Measurements from ENCODE around the gene COPS6.

Gene COPS6

DNA sequence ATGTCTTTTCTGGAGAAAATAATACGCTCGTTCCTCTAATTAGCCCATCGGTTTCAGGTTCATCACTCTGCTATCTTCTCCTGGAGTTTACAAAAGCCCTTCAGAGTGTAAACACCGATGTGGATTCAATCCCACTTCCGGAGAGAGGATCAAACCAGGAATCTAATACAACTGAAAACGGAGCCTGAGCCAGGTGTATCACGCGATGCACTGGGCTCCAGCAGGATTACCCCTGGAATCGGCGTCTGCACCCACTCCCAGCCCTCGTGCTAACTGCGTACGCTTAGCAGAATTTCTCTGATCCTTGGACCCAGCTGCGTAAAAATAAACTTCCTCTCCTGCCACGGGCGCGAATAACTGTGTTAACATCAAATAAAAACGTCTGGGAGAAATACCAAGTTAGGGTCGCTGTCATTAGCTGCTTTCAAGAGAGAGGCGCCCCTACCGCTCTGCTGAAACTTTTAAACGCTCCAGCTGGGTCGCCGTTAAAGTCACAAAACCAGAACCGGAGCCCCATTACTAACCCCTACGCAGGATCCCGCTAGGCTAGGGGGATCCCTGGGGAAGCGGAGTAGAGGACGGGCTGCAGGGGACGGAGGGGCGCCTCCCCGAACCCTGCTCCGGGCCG, 7.7 kb upstream of the COPS6 start:
- DNase-seq = no peak

DNA sequence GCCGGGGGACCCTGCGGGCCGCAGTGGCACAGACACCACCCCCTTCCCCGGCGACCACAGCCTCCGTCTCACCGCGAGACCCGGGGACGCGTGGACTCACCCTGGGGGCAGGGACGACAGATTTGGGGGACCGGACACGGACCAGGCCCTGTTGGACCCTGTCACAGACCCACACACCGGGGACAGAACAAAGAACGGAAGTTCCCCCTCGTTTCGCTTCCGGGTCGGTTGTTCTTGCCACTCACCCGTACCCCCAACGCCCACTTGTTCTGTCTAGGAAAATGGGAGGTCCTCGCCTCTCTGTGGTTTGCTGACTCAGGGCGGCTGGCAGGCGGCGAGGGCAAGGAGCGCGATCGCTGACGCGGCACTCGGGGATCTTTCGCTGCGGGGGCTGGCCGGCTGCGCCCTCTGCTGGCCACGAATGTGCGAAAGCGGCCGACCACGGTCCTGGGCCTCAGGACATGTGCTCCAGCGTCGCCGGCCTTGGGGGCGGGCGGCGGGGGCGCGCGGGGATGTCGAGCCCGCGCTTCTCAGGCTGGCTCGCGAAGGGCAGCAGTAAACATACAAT, 7.2 kb upstream of the COPS6 start, which contains the start of gene ZNF3:
Gene ZNF3, minus strand, starts transcription at position 189 of the 568 bp plus-strand sequence. CDS start 4,366 bp downstream, outside the sequence.
- DNase-seq = peak; percentile 98

DNA sequence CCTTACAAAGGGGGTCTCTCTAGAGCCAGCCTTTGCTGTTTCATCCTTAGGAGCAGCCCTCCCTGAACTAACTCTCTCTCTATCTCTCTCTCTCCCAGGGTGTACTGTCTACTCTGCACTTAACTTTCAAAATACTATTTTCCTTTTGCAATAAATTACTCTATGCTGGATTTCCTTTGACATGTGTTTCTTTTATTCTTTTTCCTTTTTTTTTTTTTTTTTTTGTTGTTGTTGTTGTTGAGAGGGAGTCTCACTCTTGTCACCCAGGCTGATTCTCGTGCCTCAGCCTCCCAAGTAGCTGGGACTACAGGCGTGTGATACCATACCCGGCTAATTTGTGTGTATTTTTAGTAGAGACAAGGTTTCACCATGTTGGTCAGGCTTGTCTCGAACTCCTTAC, 5.8 kb upstream of the COPS6 start:
- no peak for DNase-seq

DNA sequence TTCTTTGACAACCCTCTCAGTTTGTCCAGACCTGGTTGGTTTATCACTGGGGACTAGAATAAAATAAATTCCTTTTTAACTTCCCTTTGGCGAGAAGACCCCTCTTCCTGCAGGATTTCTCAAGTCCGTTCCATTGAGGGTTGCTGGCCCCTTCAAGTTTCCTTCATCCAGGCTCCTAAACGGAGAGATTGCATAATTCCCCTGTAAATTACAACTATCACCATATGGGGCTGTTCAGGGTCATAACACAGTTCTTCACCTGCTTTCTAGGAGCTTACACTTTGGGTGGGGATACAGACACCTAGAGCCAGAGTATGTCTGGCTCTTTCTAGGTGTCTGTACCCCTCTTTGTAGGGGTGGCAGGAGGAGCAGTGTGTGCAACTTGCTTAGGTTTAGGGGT, 3.3 kb upstream of the COPS6 start:
- DNase-seq = no peak

DNA sequence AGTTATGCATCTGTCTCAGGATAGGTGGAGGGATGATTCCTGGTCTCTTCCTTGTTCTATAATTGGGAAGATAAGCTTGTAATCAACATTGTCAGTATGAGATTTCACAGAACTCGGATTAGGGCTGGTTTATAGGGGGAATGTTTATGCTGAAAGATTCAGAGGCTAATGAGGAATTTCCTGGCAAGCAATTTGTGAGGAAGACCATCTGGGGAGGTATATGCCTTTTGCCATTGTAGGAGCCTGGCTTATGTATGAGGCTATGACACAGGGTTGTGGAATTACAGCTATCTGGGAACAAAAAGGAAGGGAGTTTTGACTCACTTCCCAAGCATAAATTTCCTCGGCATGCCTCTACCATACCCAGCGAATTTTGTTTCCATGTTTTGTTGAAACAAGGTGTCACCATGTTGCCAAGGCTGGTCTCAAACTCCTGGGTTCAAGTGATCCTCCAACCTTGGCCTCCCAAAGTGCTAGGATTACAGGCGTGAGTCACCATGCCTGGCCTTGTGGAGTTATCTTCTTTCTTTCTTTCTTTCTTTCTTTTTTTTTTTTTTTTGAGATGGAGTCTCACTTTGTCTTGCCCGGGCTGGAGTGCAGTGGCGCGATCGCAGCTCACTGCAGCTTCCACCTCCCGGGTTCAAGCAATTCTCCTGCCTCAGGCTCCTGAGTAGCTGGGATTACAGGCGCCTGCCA, 1.6 kb upstream of the COPS6 start:
- no peak for DNase-seq

DNA sequence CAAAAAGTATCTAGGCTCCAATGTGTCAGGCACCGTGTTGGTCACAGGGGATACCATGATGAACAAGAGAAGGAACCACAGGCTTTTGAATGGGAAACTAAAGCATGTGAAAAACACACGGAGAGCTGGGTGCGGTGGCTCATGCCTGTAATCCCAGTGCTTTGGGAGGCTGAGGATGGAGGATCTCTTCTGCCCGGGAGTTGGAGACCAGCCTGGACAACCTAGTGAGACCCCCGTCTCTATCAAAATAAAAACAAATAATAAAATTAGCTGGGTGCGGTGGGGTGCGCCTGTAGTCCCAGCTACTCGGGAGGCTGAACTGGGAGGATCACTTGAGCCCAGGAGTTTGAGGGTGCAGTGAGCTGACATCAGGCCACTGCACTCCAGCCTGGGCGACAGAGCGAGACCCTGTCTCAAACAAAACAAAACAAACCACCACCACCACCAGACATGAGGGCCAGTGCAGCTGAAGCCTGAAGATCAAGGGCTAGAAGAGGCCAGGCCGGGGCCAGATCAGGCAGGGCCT, 611 bp upstream of the COPS6 start:
- DNase-seq = no peak

DNA sequence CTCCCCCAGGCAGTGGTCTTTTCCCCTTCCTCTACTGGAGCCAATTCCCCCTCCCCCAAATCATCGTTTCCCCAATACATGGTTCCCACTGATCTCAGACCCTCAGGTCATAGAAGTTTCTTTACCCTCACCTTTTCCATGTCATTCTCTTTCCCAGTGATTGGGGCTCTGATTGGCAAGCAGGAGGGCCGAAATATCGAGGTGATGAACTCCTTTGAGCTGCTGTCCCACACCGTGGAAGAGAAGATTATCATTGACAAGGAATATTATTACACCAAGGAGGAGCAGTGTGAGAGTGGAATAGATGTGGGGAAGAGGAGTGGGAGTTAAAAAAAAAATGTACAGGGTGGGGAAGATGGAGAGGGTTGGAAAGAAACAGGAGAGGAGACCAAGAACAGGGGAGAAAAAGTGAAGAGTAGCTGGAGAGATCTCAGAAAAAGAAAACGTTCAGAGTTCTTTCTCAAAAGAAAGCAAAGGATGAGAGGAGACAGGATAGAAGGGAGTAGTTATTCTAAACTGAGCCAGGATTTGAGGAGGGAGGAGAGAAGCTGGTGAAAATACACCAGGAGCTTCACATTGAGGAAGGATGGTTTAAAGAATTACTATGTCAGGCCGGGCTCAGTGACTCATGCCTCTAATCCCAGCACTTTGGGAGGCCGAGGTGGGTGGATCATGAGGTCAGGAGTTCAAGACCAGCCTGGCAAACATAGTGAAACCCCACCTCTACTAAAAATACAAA, 858 bp downstream of the COPS6 start:
- no peak for DNase-seq

DNA sequence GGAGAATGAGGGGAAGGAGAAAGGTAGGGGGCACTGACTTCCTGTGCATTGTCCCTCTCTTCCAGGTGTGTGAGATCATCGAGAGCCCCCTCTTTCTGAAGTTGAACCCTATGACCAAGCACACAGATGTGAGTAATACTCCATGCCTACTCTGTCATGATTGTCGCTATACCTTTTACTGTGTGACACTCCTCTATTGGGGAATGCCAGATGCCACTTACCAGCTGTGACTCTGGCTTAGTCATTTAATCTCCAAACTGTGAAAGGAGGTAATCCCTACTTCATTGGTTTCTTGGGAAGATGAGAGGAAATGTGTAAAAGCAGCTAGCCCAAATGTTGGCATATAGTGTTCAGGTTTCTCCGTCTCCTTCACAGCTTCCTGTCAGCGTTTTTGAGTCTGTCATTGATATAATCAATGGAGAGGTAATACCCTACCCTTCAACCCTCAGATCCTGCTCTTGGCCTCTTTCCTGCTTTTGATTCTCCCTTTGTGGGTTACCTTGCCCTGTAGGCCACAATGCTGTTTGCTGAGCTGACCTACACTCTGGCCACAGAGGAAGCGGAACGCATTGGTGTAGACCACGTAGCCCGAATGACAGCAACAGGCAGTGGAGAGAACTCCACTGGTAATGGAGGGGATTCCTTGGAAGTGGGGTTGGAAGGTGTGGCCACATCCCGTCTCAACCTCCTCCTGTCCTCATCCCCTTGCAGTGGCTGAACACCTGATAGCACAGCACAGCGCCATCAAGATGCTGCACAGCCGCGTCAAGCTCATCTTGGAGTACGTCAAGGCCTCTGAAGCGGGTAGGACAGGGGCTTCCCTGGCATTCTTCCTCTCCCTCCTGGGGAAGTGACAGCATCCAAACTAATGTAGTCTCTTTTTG, 2.0 kb downstream of the COPS6 start:
- no peak for DNase-seq

DNA sequence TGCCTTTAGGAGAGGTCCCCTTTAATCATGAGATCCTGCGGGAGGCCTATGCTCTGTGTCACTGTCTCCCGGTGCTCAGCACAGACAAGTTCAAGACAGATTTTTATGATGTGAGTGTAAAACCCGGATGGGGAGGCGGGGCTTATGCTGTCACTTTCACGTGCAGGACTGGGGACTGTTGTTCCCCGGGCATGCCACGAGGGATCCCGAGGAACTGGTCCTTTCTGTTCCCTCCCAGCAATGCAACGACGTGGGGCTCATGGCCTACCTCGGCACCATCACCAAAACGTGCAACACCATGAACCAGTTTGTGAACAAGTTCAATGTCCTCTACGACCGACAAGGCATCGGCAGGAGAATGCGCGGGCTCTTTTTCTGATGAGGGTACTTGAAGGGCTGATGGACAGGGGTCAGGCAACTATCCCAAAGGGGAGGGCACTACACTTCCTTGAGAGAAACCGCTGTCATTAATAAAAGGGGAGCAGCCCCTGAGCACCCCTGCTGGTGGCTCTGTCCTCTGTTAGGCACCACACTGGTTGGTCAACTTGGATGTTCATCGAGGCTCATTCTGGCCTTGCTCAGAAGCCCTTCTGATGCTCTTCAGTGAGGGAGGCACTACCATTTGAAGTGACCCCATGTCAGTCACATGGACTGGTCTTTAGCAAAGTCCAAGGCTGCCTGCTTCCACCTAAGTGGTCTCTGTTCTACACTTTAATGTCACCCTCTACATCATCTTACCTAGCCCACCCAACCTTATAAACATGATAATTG, 2.8 kb downstream of the COPS6 start:
- no peak for DNase-seq

DNA sequence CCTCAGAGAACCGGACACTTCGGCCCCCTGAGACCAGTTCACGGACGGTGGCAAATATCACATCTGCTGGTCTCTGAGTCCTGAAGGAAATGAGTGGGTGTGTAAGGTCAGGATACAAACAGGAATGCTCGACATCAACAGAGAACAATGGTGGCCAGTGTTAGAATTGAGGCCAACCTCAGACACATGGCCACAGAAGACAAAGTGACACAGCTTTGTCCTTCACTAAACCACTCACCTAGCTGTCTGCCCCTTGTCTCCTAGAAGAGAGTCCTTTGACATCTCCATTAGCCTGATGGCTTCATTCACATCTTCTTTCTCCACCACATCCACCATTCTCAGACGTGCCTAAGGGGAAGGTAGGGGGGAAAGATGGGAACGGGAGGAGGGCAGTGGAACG, 4.3 kb downstream of the COPS6 start:
- DNase-seq = no peak

DNA sequence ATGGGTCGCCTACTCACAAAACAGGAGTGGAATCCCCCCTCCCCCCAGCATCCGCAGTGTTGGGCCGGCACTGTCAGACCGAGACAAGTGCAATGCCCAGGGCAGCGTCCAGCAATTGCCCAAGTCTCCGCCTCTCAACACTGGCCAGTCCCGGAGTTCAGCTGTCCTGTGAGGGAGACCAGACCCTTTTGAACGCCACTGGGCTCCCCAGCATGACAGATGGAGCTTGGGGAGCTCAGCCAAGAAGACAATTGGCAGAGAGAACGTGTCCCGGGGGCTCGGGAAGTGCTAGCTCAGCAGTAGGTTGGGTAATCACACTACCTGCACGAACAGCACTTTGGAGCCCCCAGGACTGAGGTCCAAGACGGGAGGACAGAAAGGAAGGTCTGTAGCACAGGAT, 4.7 kb downstream of the COPS6 start:
- no peak for DNase-seq

DNA sequence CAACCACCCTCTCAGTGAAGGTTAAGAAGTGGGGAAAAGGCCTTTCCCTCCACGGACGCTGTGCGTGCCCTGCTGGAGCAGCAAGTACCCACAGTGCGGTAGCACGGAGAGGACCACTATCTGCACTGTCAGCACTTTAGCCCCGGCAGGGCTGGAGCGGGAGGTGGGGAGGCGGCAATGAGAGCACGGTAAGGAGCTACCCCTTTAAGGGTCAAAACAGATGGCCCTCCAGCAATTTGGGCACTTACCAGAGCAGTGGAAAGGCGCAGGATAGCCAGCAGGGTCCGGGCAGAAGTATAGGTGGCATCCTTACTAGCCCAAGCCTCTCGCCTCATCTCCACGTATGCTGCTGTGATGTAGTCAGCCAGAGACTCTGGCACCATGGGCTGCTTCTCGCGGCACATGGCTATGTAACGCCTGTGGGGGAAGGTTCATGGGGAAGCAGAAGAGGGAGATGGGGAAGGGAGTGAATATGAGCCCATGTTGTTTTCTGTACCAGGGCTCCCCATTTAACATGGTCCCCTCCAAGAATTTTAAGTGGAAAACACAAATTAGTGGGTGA, 5.2 kb downstream of the COPS6 start:
- DNase-seq = no peak

DNA sequence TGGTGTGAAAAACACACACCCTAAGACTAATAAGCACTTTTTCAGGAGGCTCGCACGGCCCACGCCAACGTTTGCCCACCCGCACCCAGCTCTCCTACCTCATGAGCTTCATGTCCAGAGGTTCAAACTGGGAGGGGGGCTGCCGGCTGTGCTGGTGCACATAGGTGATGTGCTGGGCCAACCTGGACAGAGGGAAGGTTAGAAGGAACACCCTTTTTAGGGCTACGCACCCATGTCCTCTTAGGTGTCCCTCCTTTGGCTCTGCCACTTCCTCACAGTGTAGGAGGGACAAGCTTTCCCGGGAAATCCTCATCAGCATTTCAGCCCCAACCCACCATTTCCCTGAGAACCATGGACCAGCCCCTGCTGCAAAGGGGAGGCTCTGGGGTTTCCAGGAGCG, 6.5 kb downstream of the COPS6 start:
- DNase-seq = no peak

DNA sequence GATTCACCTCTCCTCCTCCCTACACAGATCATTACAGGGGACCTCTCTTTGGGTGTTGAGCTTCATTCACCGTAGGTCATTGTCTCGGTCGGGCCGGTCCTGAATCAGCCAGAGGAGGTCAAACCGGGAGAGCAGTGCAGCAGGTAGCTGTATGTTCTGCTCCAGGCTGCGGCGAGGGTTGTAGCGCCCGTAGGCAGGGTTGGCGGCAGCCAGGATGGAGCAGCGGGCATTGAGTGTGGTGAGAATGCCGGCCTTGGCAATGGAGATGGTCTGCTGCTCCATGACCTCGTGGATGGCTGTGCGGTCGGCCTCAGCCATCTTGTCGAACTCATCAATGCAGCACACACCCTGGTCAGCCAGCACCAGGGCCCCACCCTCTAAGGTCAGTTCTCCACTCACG, 6.9 kb downstream of the COPS6 start:
- no peak for DNase-seq

DNA sequence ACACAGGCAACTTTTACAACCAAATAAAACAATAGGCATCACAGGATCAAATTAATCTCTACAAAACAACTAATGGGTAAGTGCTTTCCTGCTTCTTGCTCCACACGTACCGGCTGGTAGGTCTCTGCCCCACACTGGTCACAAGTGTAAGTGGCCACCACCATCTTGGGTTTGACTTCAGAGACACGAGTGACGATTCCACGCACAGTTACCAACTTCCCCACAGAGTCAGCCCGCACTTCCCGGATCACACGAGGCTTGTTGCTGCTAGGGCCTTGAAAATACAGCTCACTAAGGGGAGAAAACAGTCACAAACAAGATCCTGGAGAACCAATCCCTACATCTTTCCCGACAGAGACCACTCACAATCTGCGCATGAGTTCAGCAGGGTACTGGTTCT, 10.1 kb downstream of the COPS6 start:
- no peak for DNase-seq

DNA sequence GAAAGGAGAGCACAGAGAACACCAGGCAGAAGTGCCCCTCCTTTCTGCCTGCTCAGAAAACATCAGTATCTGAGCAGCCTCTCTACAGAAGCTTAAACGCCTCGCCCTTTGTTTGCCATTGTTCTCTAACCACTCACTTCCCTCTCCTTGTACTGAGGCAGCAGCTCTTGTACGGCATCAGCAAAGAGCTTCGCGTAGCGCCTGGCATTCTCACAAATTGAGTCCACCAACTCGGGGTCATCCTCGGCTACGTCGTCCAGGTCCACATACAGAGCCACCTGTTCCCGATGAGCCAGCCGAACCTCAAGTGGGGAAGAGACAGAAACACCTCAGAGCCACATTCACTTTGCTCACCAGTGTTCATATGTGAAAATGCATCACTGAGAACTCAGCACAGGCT, 10.7 kb downstream of the COPS6 start:
- DNase-seq = no peak

DNA sequence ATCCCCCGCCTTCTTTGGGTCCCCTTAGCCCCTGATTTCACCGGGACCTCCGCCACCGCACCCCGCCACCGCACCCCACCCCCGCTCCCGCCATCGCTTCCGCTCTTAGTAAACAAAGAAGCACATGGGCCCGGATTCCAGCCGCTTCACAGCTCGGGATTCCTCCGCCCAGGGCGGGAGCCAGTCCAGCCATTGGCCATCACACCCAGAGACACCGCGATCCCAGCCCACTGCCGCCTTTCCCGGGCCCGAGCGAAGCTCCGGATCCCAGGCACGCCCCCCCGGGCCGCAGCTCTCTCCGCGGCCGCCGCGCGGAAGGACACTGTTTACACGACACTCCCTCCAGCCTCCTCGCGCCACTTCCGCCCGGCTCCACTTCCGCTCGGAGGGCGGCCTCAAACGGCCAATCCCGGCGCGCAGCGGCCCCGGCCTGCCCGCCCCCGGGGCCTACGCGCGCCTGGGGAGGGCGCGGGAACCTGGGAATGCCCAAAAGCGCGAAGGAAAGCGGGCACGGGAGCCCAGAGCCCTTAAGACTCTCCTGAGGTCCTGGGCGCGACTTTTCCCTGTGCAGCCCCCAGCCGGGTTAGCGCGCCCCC, 11.7 kb downstream of the COPS6 start:
- DNase-seq = peak; percentile 87

DNA sequence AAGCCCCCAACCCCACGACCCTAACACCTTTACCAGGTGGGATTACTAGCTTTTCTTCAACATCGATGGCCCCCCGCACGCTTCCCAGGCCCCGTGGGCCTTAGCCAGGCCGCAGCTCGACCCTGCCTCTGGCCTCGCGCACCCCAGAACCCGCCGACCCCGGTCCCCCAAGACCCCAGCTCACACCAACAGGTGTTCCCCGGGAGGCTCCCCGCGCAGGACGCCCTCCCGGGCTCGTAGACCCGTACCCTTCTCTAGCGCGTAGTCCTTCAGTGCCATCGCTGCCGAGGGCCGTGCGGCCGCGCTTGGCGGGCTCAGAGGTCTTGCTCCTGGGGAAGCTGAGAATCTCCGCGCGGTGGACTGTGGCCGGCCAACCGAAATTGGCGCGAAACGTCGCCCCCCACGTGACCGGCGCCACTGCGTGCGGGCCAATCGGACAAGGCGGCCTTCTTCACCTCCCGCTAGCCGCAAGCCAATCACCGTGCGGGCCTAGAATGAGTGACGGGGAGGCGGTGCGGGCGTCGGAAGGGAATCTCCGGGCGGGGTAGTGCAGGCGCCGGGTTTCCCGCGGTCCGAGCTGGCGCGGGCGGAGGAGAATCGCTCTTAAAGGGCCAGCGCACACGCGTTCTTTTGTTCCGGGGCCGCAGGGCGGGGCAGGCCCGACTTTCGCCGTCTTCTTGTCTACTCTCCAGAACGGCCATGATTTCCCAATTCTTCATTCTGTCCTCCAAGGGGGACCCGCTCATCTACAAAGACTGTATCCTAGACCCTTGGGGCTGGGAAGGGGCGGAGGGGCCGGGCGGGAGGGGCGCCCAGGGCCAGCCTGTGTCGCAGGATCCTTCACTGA, 12.5 kb downstream of the COPS6 start, which contains the start of the genes AP4M1 and MCM7:
Gene AP4M1, plus strand, starts transcription at position 628 of the 847 bp plus-strand sequence. Its CDS starts 72 bp downstream, at position 700.
Gene MCM7, minus strand, starts transcription at position 382 of the 847 bp plus-strand sequence. Its CDS starts 103 bp downstream, at position 279.
- peak; percentile 98 for DNase-seq
